ENCODE data around the gene ACOX3. TPM values are rescaled to one million over a fixed set of nuclear protein-coding genes. Genes with fewer than 3 reads are reported as not detected.

The ACOX3 gene
- total and polyA plus RNA-seq, 2 of the 8 experiments (the other 6 are each of a cell fraction or from before 2014, with no cell fraction given), result 2.5 to 9.9 TPM

DNA sequence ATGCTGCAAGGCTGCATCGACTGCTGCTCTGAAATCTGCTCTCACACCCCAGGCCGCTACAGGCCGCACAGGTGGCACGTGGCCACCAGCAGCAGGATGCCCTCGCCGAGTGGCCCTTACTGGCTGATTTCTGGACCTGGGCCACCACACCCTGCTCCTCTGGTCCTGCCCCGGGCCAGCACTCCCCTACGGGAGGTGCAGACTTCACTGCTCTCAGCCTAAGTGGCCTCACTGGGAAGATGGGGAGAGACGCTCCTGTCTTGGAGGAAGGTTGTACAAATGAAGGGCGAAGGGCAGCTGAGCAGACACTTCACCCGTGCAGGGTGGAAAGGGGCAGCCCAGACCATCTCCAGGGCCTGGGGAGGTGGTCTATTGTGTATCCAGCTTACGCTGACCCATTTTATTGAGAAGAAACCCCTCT lies 72.5 kb downstream of the ACOX3 start:
- Histone ChIP-seq H3K4ac (replicated peaks; ENCODE audit: insufficient read length, low read depth, low read length) (no peak overlapping the region), H3K9ac (replicated peaks in 1 of 4; ENCODE audit: extremely low read depth in 1 of 4, low read depth in 3 of 4, low read length in 3 of 4) (no peak overlapping the region), H2BK20ac (ENCODE audit: low read length) (no peak overlapping the region), H2AK5ac (ENCODE audit: low read depth, low read length) (no peak overlapping the region), H3K56ac (replicated peaks; ENCODE audit: insufficient read length, low read depth, low read length) (no peak overlapping the region), H3K79me1 (ENCODE audit: low read depth, low read length) (no peaks in the 10 kb centered on the region), H4K20me1 (replicated peaks in 1 of 2; ENCODE audit: control insufficient read depth in 1 of 2, insufficient read depth in 2 of 2, low read length in 2 of 2) (no peaks in the 10 kb centered on the region), H3K23me2 (ENCODE audit: low read depth, low read length) (no peaks in the 10 kb centered on the region), H2BK120ac (replicated peaks; ENCODE audit: low read depth, low read length) (no peak overlapping the region), H3K18ac (ENCODE audit: extremely low read depth, low read length) (no peak overlapping the region), H3K4me1 (replicated peaks in 1 of 4; ENCODE audit: control insufficient read depth in 3 of 4, insufficient read depth in 4 of 4, low read length in 3 of 4) (no peaks in the 10 kb centered on the region; a peak in 1 of 7 replicates), H3K4me2 (ENCODE audit: insufficient read depth in 1 of 2, low read depth in 2 of 2, low read length in 2 of 2) (no peak overlapping the region), H3K9me3 (ENCODE audit: insufficient read depth in 2 of 2, low read depth in 1 of 2, low read length in 1 of 2) (no peaks in the 10 kb centered on the region; a peak in 1 of 4 replicates), H4K8ac (ENCODE audit: extremely low read depth, insufficient read depth, low read length) (no peak overlapping the region; the same call in 1 of the 2 replicates), H4K5ac (ENCODE audit: insufficient read length, low read depth, low read length) (no peak overlapping the region), H2BK15ac (ENCODE audit: low read length) (no peak overlapping the region), H2BK12ac (ENCODE audit: low read depth, low read length) (no peak overlapping the region), H3K27ac (ENCODE audit: low read depth, low read length) (no peak overlapping the region), H3K36me3 (ENCODE audit: control insufficient read depth in 2 of 4, insufficient read depth in 4 of 4, low read length in 3 of 4) (no peaks in the 10 kb centered on the region), H2BK5ac (ENCODE audit: low read depth, low read length) (no peak overlapping the region), H3K27me3 (replicated peaks in 1 of 4; ENCODE audit: control insufficient read depth in 3 of 4, extremely low read depth in 1 of 4, insufficient read depth in 3 of 4, low read length in 3 of 4) (no peaks in the 10 kb centered on the region), H4K91ac (replicated peaks; ENCODE audit: insufficient read length, low read length) (no peak overlapping the region), H3K4me3 (ENCODE audit: extremely low read depth in 1 of 4, insufficient read depth in 2 of 4, low read depth in 3 of 4, low read length in 4 of 4) (no peak overlapping the region), H3K23ac (ENCODE audit: insufficient read length) (no peak overlapping the region), H3K79me2 (ENCODE audit: control insufficient read depth in 1 of 2, insufficient read depth in 2 of 2, low read length in 2 of 2) (no peaks in the 10 kb centered on the region), H3K14ac (ENCODE audit: insufficient read length) (no peak overlapping the region), H2AFZ (ENCODE audit: low read length) (no peak overlapping the region)
- DNase-seq (ENCODE audit: low read depth in 1 of 2, low spot score in 2 of 2), result no peak
- no peak for FAIRE-seq
- ChIA-PET CTCF (ENCODE audit: partially characterized antibody) (interaction anchor here (1.1 kb wide), 1 partner anchor 17 kb away, joined by 3 read pairs; no protein-coding TSS in a partner anchor), POLR2A (ENCODE audit: partially characterized antibody) (no interaction called here)
- TF ChIP-seq KDM1A (IDR thresholded peaks at IDR 0.05; ENCODE audit: borderline replicate concordance, low read length) (no peak), NANOG (IDR thresholded peaks at IDR 0.05; ENCODE audit: insufficient read depth, low read depth, low read length, poor library complexity, severe bottlenecking) (no peak), POU5F1 (IDR thresholded peaks at IDR 0.05; ENCODE audit: low read depth, low read length) (no peak), BRCA1 (IDR thresholded peaks at IDR 0.05; ENCODE audit: low read depth, low read length) (no peak), ZNF274 (IDR thresholded peaks at IDR 0.05; ENCODE audit: borderline replicate concordance, extremely low read depth, low read length) (no peak), GTF2F1 (IDR thresholded peaks at IDR 0.05; ENCODE audit: borderline replicate concordance, low read depth, low read length) (no peak), POLR2A (IDR thresholded peaks at IDR 0.05; ENCODE audit: control extremely low read depth in 1 of 2, low read depth in 2 of 2, low read length in 2 of 2) (no peak)
- WGBS, 2 experiments (ENCODE audit: extremely low coverage in 1 of 2, insufficient coverage in 1 of 2, insufficient read length in 1 of 2, insufficient replicate concordance in 2 of 2, low coverage in 1 of 2, low lambda C conversion rate in 2 of 2, missing lambda C conversion rate in 1 of 2), result 94% methylated on average over 11 of the region's 12 CpGs; no CpG with 5 or more reads in 1 of the 2 experiments
